H1 (cell line): ENCODE measurements around the gene LURAP1L. TPM values are rescaled to one million over a fixed set of nuclear protein-coding genes. Genes with fewer than 3 reads are reported as not detected.

Experiments
- CTCF ChIA-PET: fragments of 300-600 bp; sonication (Branson Sonifier 250); formaldehyde crosslinking; loops from one replicate; lab custom pipeline; 2021; ENCODE audit not compliant: partially characterized antibody; lab: Charles Lee
- POLR2A ChIA-PET: fragments of 300-600 bp; sonication (Branson Sonifier 250); formaldehyde crosslinking; loops from one replicate; lab custom pipeline; 2021; ENCODE audit warnings: inconsistent platforms; ENCODE audit not compliant: partially characterized antibody; lab: Charles Lee
- DNase-seq, 2 experiments: peaks; one replicate each; pipeline versions ENCODE4 v3.0.0 to v3.0.0-alpha.2; 2010 to 2022; ENCODE audit warnings: low spot score in 2 of 2, low read depth in 1 of 2, mixed read lengths in 1 of 2
- FAIRE-seq: peaks from 2 replicates; lab custom pipeline; 2011; peaks lifted over from hg19 to GRCh38; lab: Jason Lieb, UNC
- H2AFZ ChIP-seq: 2 replicates; pipeline ENCODE4 v1.8.1; 2012; ENCODE audit warnings: low read length, inconsistent platforms
- H2AK5ac ChIP-seq: 2 replicates; pipeline ENCODE4 v1.6.1; 2013; ENCODE audit warnings: low read depth, low read length
- H2BK120ac ChIP-seq: replicated peaks from 2 replicates; pipeline ENCODE3; 2013; ENCODE audit warnings: low read depth, low read length, inconsistent platforms
- H2BK12ac ChIP-seq: 2 replicates; pipeline ENCODE4 v1.6.1; 2013; ENCODE audit warnings: low read depth, low read length
- H2BK15ac ChIP-seq: 2 replicates; pipeline ENCODE4 v1.6.1; 2013; ENCODE audit warnings: low read length
- H2BK20ac ChIP-seq: 2 replicates; pipeline ENCODE4 v1.6.1; 2013; ENCODE audit warnings: low read length
- H2BK5ac ChIP-seq: 2 replicates; pipeline ENCODE4 v1.6.1; 2013; ENCODE audit warnings: low read depth, low read length
- H3K14ac ChIP-seq: 2 replicates; pipeline ENCODE4 v1.6.1; 2013; ENCODE audit warnings: inconsistent platforms; ENCODE audit not compliant: insufficient read length
- H3K18ac ChIP-seq: 2 replicates; pipeline ENCODE4 v1.6.1; 2013; ENCODE audit warnings: low read length; ENCODE audit errors: extremely low read depth
- H3K23ac ChIP-seq: 2 replicates; pipeline ENCODE4 v1.6.1; 2013; ENCODE audit warnings: inconsistent platforms; ENCODE audit not compliant: insufficient read length
- H3K23me2 ChIP-seq: 2 replicates; pipeline ENCODE4 v1.6.1; 2013; ENCODE audit warnings: low read depth, low read length
- H3K27ac ChIP-seq: 2 replicates; pipeline ENCODE4 v1.6.1; 2011; ENCODE audit warnings: low read depth, low read length, inconsistent platforms
- H3K27me3 ChIP-seq, 4 experiments: replicated peaks in 1 of 4; 1 replicate in 1 of 4; 2 replicates in 3 of 4; pipeline versions ENCODE4 v1.6.1 to v1.8.1; 2011 to 2013; ENCODE audit warnings: low read length in 3 of 4, mild to moderate bottlenecking in 3 of 4, inconsistent platforms in 2 of 4, mixed read lengths in 2 of 4, moderate library complexity in 1 of 4; ENCODE audit not compliant: control insufficient read depth in 3 of 4, insufficient read depth in 3 of 4; ENCODE audit errors: extremely low read depth in 1 of 4
- H3K36me3 ChIP-seq, 4 experiments: 2 replicates each; pipeline versions ENCODE4 v1.6.1 to v1.8.1; 2011 to 2013; ENCODE audit warnings: mild to moderate bottlenecking in 4 of 4, low read length in 3 of 4, moderate library complexity in 2 of 4, control low read depth in 1 of 4, inconsistent platforms in 1 of 4; ENCODE audit not compliant: insufficient read depth in 4 of 4, control insufficient read depth in 2 of 4
- H3K4ac ChIP-seq: replicated peaks from 2 replicates; pipeline ENCODE3; 2013; ENCODE audit warnings: low read length, low read depth, mixed read lengths, inconsistent platforms; ENCODE audit not compliant: insufficient read length
- H3K4me1 ChIP-seq, 4 experiments: replicated peaks in 1 of 4; 1 replicate in 1 of 4; 2 replicates in 3 of 4; pipeline versions ENCODE4 v1.6.1 to v1.8.1; 2011 to 2013; ENCODE audit warnings: low read length in 3 of 4, inconsistent platforms in 2 of 4, mixed read lengths in 1 of 4; ENCODE audit not compliant: insufficient read depth in 4 of 4, control insufficient read depth in 3 of 4
- H3K4me2 ChIP-seq, 2 experiments: 2 replicates each; pipeline versions ENCODE4 v1.6.1 to v1.8.1; 2011 to 2013; ENCODE audit warnings: low read depth in 2 of 2, low read length in 2 of 2, control low read depth in 1 of 2, inconsistent platforms in 1 of 2, mild to moderate bottlenecking in 1 of 2; ENCODE audit not compliant: insufficient read depth in 1 of 2
- H3K4me3 ChIP-seq, 4 experiments: fragments of 200-600, 300-600 bp in 1 of 4; sonication (generic), shearing (Covaris generic), sonication (Bioruptor Twin) in 1 of 4; 2 replicates each; pipeline versions ENCODE4 v1.5.1 to v1.8.1; 2011 to 2016; ENCODE audit warnings: low read length in 4 of 4, low read depth in 3 of 4, control low read depth in 2 of 4, inconsistent platforms in 2 of 4, mild to moderate bottlenecking in 2 of 4, mixed read lengths in 1 of 4, moderate library complexity in 1 of 4; ENCODE audit not compliant: insufficient read depth in 2 of 4; ENCODE audit errors: extremely low read depth in 1 of 4
- H3K56ac ChIP-seq: replicated peaks from 2 replicates; pipeline ENCODE3; 2013; ENCODE audit warnings: low read depth, mild to moderate bottlenecking, mixed read lengths, low read length, inconsistent platforms; ENCODE audit not compliant: insufficient read length
- H3K79me1 ChIP-seq: 2 replicates; pipeline ENCODE4 v1.6.1; 2013; ENCODE audit warnings: low read depth, low read length, control low read depth
- H3K79me2 ChIP-seq, 2 experiments: 2 replicates each; pipeline versions ENCODE4 v1.6.1 to v1.8.1; 2012 to 2013; ENCODE audit warnings: low read length in 2 of 2, mild to moderate bottlenecking in 2 of 2, inconsistent platforms in 1 of 2; ENCODE audit not compliant: insufficient read depth in 2 of 2, control insufficient read depth in 1 of 2
- H3K9ac ChIP-seq, 4 experiments: replicated peaks in 1 of 4; 1 replicate in 1 of 4; 2 replicates in 3 of 4; pipeline versions ENCODE4 v1.6.1 to v1.8.1; 2011 to 2013; ENCODE audit warnings: low read depth in 3 of 4, low read length in 3 of 4, control low read depth in 2 of 4, mild to moderate bottlenecking in 2 of 4, moderate library complexity in 2 of 4, inconsistent platforms in 1 of 4; ENCODE audit errors: extremely low read depth in 1 of 4
- H3K9me3 ChIP-seq, 2 experiments: 2 replicates each; pipeline versions ENCODE4 v1.6.1 to v1.8.1; 2012 to 2013; ENCODE audit warnings: mild to moderate bottlenecking in 2 of 2, moderate library complexity in 2 of 2, control low read depth in 1 of 2, inconsistent platforms in 1 of 2, low read depth in 1 of 2, low read length in 1 of 2, mixed read lengths in 1 of 2; ENCODE audit not compliant: insufficient read depth in 2 of 2
- H4K20me1 ChIP-seq, 2 experiments: replicated peaks in 1 of 2; 2 replicates each; pipeline versions ENCODE3 to v1.8.1; 2011 to 2013; ENCODE audit warnings: inconsistent platforms in 2 of 2, low read length in 2 of 2, mild to moderate bottlenecking in 1 of 2; ENCODE audit not compliant: insufficient read depth in 2 of 2, control insufficient read depth in 1 of 2
- H4K5ac ChIP-seq: 2 replicates; pipeline ENCODE4 v1.6.1; 2013; ENCODE audit warnings: low read length, low read depth, mixed read lengths, inconsistent platforms; ENCODE audit not compliant: insufficient read length
- H4K8ac ChIP-seq: 2 replicates; pipeline ENCODE4 v1.8.0; 2013; ENCODE audit warnings: mild to moderate bottlenecking, moderate library complexity, low read length, inconsistent platforms; ENCODE audit not compliant: insufficient read depth; ENCODE audit errors: extremely low read depth
- H4K91ac ChIP-seq: replicated peaks from 2 replicates; pipeline ENCODE3; 2013; ENCODE audit warnings: low read length, mixed read lengths, inconsistent platforms; ENCODE audit not compliant: insufficient read length
- BCL11A ChIP-seq, 2 experiments: IDR thresholded peaks; one replicate each; pipeline ENCODE4 v1.6.1; 2011; ENCODE audit warnings: low read depth in 2 of 2, low read length in 2 of 2, mild to moderate bottlenecking in 2 of 2
- BRCA1 ChIP-seq: IDR thresholded peaks from 2 replicates; pipeline ENCODE4 v1.6.1; 2012; ENCODE audit warnings: low read depth, low read length, improper control_type of control experiment
- EGR1 ChIP-seq: IDR thresholded peaks from 2 replicates; pipeline ENCODE4 v1.6.1; 2011; ENCODE audit warnings: low read depth, low read length, borderline replicate concordance
- EZH2 ChIP-seq: fragments of 200-600 bp; sonication (generic); IDR thresholded peaks from 2 replicates; pipeline ENCODE4 v1.7.1; 2012; ENCODE audit warnings: low read depth, mild to moderate bottlenecking, moderate library complexity, low read length, inconsistent platforms; ENCODE audit not compliant: severe bottlenecking
- FOSL1 ChIP-seq: IDR thresholded peaks from 2 replicates; pipeline ENCODE4 v1.6.1; 2011; ENCODE audit warnings: mild to moderate bottlenecking, low read depth, low read length, moderate library complexity; ENCODE audit not compliant: insufficient read depth
- GTF2F1 ChIP-seq: IDR thresholded peaks from 2 replicates; pipeline ENCODE4 v1.6.1; 2012; ENCODE audit warnings: low read depth, low read length, improper control_type of control experiment, borderline replicate concordance
- JUN ChIP-seq: IDR thresholded peaks from 2 replicates; pipeline ENCODE4 v1.6.1; 2011; ENCODE audit warnings: low read depth, mild to moderate bottlenecking, improper control_type of control experiment, low read length
- NANOG ChIP-seq: IDR thresholded peaks from 2 replicates; pipeline ENCODE4 v1.6.1; 2011; ENCODE audit warnings: low read length, low read depth, mild to moderate bottlenecking, inconsistent platforms; ENCODE audit not compliant: insufficient read depth, poor library complexity, severe bottlenecking
- NRF1 ChIP-seq: IDR thresholded peaks from 2 replicates; pipeline ENCODE4 v1.6.1; 2011; ENCODE audit warnings: mild to moderate bottlenecking, low read depth, low read length, improper control_type of control experiment
- RBBP5 ChIP-seq: IDR thresholded peaks from 2 replicates; pipeline ENCODE4 v1.7.1; 2012; ENCODE audit warnings: low read depth, mild to moderate bottlenecking, inconsistent platforms, low read length, moderate library complexity, borderline replicate concordance
- SP1 ChIP-seq: IDR thresholded peaks from 2 replicates; pipeline ENCODE4 v1.6.1; 2011; ENCODE audit warnings: low read depth, low read length
- SRF ChIP-seq: IDR thresholded peaks from 2 replicates; pipeline ENCODE4 v1.6.1; 2011; ENCODE audit warnings: mild to moderate bottlenecking, low read depth, low read length, moderate library complexity
- SUZ12 ChIP-seq: fragments of 200-600 bp; sonication (generic); IDR thresholded peaks from 2 replicates; pipeline ENCODE4 v1.6.1; 2012; ENCODE audit warnings: mild to moderate bottlenecking, inconsistent platforms, low read length, moderate library complexity, mixed read lengths
- TCF12 ChIP-seq: IDR thresholded peaks from 2 replicates; pipeline ENCODE4 v1.6.1; 2011; ENCODE audit warnings: low read depth, mild to moderate bottlenecking, low read length
- ZNF274 ChIP-seq: IDR thresholded peaks from 2 replicates; pipeline ENCODE4 v1.7.0; 2012; ENCODE audit warnings: low read length, borderline replicate concordance; ENCODE audit errors: extremely low read depth
- WGBS, 2 experiments: shearing (Covaris generic) in 1 of 2; methylation state at CpG; one replicate each; pipeline versions ENCODE4 v1.1.6 to v1.1.7; 2013 to 2015; ENCODE audit warnings: low lambda C conversion rate in 2 of 2, mixed read lengths in 2 of 2, inconsistent platforms in 1 of 2, low coverage in 1 of 2, missing lambda C conversion rate in 1 of 2; ENCODE audit not compliant: insufficient replicate concordance in 2 of 2, insufficient coverage in 1 of 2, insufficient read length in 1 of 2; ENCODE audit errors: extremely low coverage in 1 of 2, missing lambda C conversion rate in 1 of 2; 5-methylcytosine and 5-hydroxymethylcytosine counted together
- polyA plus RNA-seq, 7 experiments: library from polyadenylated mRNA; depleted of rRNA in 3 of 7; stranded (reverse) in 5 of 7; unstranded in 2 of 7; fragments of >200 nt in 5 of 7; fragments of 200-250 nt in 2 of 7; gene quantifications; 1 replicate in 5 of 7; 2 replicates in 1 of 7; 4 replicates in 1 of 7; pipeline versions ENCODE4 v1.2.1 to v1.2.3, GENCODE V29; 2011 to 2013; ENCODE audit warnings: missing spikeins in 2 of 7, mixed read lengths in 2 of 7
- total RNA-seq: library from RNA; stranded (reverse); fragmentation: NEBNext Ultra II Directional; extraction: Animal tissue kit (Norgen Biotek cat#: 25700); gene quantifications from 2 replicates; pipeline ENCODE4 v1.2.1, GENCODE V29; 2021

Gene LURAP1L
- total and polyA plus RNA-seq, 2 of the 8 experiments (the other 6 are each of a cell fraction or from before 2014, with no cell fraction given), result 0.63 to 1.2 TPM

- Histone ChIP-seq H3K79me2 (no peaks in the 10 kb centered on the region), H3K18ac (no peak overlapping the region), H3K79me1 (no peaks in the 10 kb centered on the region), H2BK120ac (no peak overlapping the region), H3K4me2 (no peak overlapping the region), H3K14ac (no peak overlapping the region), H3K27ac (no peak overlapping the region), H3K4me1 (no peaks in the 10 kb centered on the region), H4K91ac (no peak overlapping the region), H3K27me3 (no peaks in the 10 kb centered on the region), H4K20me1 (no peaks in the 10 kb centered on the region), H4K5ac (no peak overlapping the region), H2AK5ac (no peak overlapping the region), H3K4me3 (no peak overlapping the region), H3K56ac (no peak overlapping the region), H4K8ac (no peak overlapping the region), H2BK5ac (no peak overlapping the region), H2AFZ (no peak overlapping the region), H3K23me2 (no peaks in the 10 kb centered on the region), H2BK20ac (no peak overlapping the region), H3K23ac (no peak overlapping the region), H3K9ac (no peak overlapping the region), H3K4ac (no peak overlapping the region), H2BK15ac (no peak overlapping the region), H3K9me3 (no peaks in the 10 kb centered on the region), H3K36me3 (no peaks in the 10 kb centered on the region), H2BK12ac (no peak overlapping the region)
- 77% methylated on average over 9 of the region's 9 CpGs; no CpG with 5 or more reads in 1 of the 2 experiments for WGBS, 2 experiments
- CTCF ChIA-PET, result interaction anchor here (0.7 to 1.0 kb wide), 2 partner anchors 21 to 79 kb away, joined by 3 read pairs; no protein-coding TSS in a partner anchor
- TF ChIP-seq TCF12, result no peak
- TF ChIP-seq SP1, result no peak
- no peak for TF ChIP-seq EZH2
- TF ChIP-seq BCL11A (IDR thresholded peaks at IDR 0.05; ENCODE audit: low read depth in 2 of 2, low read length in 2 of 2), result no peak
- no peak for TF ChIP-seq SRF
- no peak for TF ChIP-seq GTF2F1
- TF ChIP-seq SUZ12, result no peak
- TF ChIP-seq ZNF274, result no peak
- no peak for TF ChIP-seq NRF1
- no peak for TF ChIP-seq BRCA1
- TF ChIP-seq RBBP5, result no peak
- TF ChIP-seq JUN, result no peak
- TF ChIP-seq FOSL1, result no peak
- TF ChIP-seq EGR1, result no peak
- TF ChIP-seq NANOG, result no peak
- DNase-seq (no peak), FAIRE-seq (no peak)
- POLR2A ChIA-PET, result no interaction called here
Observed at GRCh38 chr9:12781226-12781733, 6.5 kb downstream of the LURAP1L start.
